ENCODE measurements around the gene KLF6.

The KLF6 gene

GRCh38 chr10:3811291-3811870 lies 26.4 kb upstream of the KLF6 start:
- DNase-seq (ENCODE audit: low spot score) (peak; percentile 98), FAIRE-seq (peak; percentile 70)

- FAIRE-seq (no peak), DNase-seq (ENCODE audit: low spot score) (no peak)
Measured at GRCh38 chr10:3808689-3809199, 23.7 kb upstream of the KLF6 start.

GRCh38 chr10:3807928-3808496 lies 23.0 kb upstream of the KLF6 start:
- no peak for DNase-seq (ENCODE audit: low spot score)
- no peak for FAIRE-seq

GRCh38 chr10:3807211-3807927 lies 22.4 kb upstream of the KLF6 start:
- peak; percentile 22 for DNase-seq (ENCODE audit: low spot score)
- FAIRE-seq = no peak

GRCh38 chr10:3806603-3807002 lies 21.6 kb upstream of the KLF6 start:
- peak; percentile 51 for FAIRE-seq
- peak; percentile 96 for DNase-seq (ENCODE audit: low spot score)

GRCh38 chr10:3805791-3806461 lies 20.9 kb upstream of the KLF6 start:
- peak; percentile 57 for FAIRE-seq
- DNase-seq (ENCODE audit: low spot score) = peak; percentile 87

- DNase-seq (ENCODE audit: low spot score) = peak; percentile 99
- peak; percentile 88 for FAIRE-seq
Measured at GRCh38 chr10:3805201-3805790, 20.3 kb upstream of the KLF6 start.

- FAIRE-seq = no peak
- DNase-seq (ENCODE audit: low spot score) = peak; percentile 60
Measured at GRCh38 chr10:3803927-3804741, 19.1 kb upstream of the KLF6 start.

GRCh38 chr10:3803295-3803926 lies 18.4 kb upstream of the KLF6 start:
- peak; percentile 77 for FAIRE-seq

GRCh38 chr10:3802526-3803265 lies 17.7 kb upstream of the KLF6 start:
- DNase-seq (ENCODE audit: low spot score) (no peak), FAIRE-seq (no peak)

More at GRCh38 chr10:3803295-3803926, 18.4 kb upstream of the KLF6 start:
- peak; percentile 86 for DNase-seq (ENCODE audit: low spot score)

GRCh38 chr10:3801558-3802192 lies 16.7 kb upstream of the KLF6 start:
- DNase-seq (ENCODE audit: low spot score) (no peak), FAIRE-seq (no peak)

- DNase-seq (ENCODE audit: low spot score) (no peak), FAIRE-seq (no peak)
Measured at GRCh38 chr10:3800586-3800985, 15.6 kb upstream of the KLF6 start.

- no peak for DNase-seq (ENCODE audit: low spot score)
- FAIRE-seq = no peak
Measured at GRCh38 chr10:3797750-3798149, 12.7 kb upstream of the KLF6 start.

- FAIRE-seq = no peak
- DNase-seq (ENCODE audit: low spot score) = no peak
Measured at GRCh38 chr10:3793553-3793952, 8.5 kb upstream of the KLF6 start.

GRCh38 chr10:3792710-3793219 lies 7.8 kb upstream of the KLF6 start:
- FAIRE-seq (no peak), DNase-seq (ENCODE audit: low spot score) (no peak)

GRCh38 chr10:3791974-3792633 lies 7.1 kb upstream of the KLF6 start:
- FAIRE-seq (peak; percentile 62), DNase-seq (ENCODE audit: low spot score) (peak; percentile 29)

- DNase-seq (ENCODE audit: low spot score) (no peak), FAIRE-seq (no peak)
Measured at GRCh38 chr10:3790858-3791257, 5.8 kb upstream of the KLF6 start.

- DNase-seq (ENCODE audit: low spot score) (no peak), FAIRE-seq (no peak)
Measured at GRCh38 chr10:3790272-3790671, 5.3 kb upstream of the KLF6 start.
